A549 (cell line): ENCODE results near the gene ACBD3. TPM values are rescaled to one million over a fixed set of nuclear protein-coding genes. Genes with fewer than 3 reads are reported as not detected.

Source experiments
- ATAC-seq, 2 experiments: fragments of 200-7000 bp in 1 of 2; fragments of >200 bp in 1 of 2; cut with Nextera tagmentation in 1 of 2; cut with Tn5 transposase in 1 of 2; 3 replicates each; pipeline versions ENCODE4 v1.8.0 to v1.9.1; 2018 to 2020; ENCODE audit warnings: mild to moderate bottlenecking in 1 of 2, moderate library complexity in 1 of 2
- CTCF ChIA-PET: fragments of 300-600 bp; sonication (Branson Sonifier 250); formaldehyde crosslinking; extraction: SDS; loops from one replicate; lab custom pipeline; 2021; ENCODE audit warnings: antibody characterized with exemption, inconsistent platforms; lab: Yijun Ruan, JAX
- POLR2A ChIA-PET: fragments of 350-600 bp; formaldehyde crosslinking; extraction: SDS; loops from one replicate; lab custom pipeline; 2021; ENCODE audit warnings: antibody characterized with exemption, inconsistent platforms; lab: Yijun Ruan, JAX
- DNase-seq, 2 experiments: peaks; one replicate each; pipeline versions ENCODE4 v3.0.0 to v3.0.0-alpha.2; 2011 to 2016; ENCODE audit warnings: low read depth in 1 of 2, low spot score in 1 of 2
- FAIRE-seq: peaks from 2 replicates; lab custom pipeline; 2011; peaks lifted over from hg19 to GRCh38; lab: Jason Lieb, UNC
- H3K27ac ChIP-seq, 2 experiments: fragments of >200 bp; sonication (Bioruptor Twin); formaldehyde crosslinking; 3 replicates each; pipeline ENCODE4 v1.5.1; 2016 to 2017
- H3K4me1 ChIP-seq: fragments of >200 bp; sonication (Bioruptor Twin); formaldehyde crosslinking; 3 replicates; pipeline ENCODE4 v1.6.1; 2016
- H3K4me2 ChIP-seq: fragments of >200 bp; sonication (Bioruptor Twin); formaldehyde crosslinking; 3 replicates; pipeline ENCODE4 v1.6.1; 2016
- H3K4me3 ChIP-seq: fragments of >200 bp; sonication (Bioruptor Twin); formaldehyde crosslinking; 3 replicates; pipeline ENCODE4 v1.5.1; 2016
- H3K9me3 ChIP-seq: fragments of >200 bp; sonication (Bioruptor Twin); formaldehyde crosslinking; 3 replicates; pipeline ENCODE4 v1.6.1; 2016
- BHLHE40 ChIP-seq: IDR thresholded peaks from 2 replicates; pipeline ENCODE4 v1.6.1; 2012; ENCODE audit warnings: low read depth, low read length, inconsistent platforms
- CBX2 ChIP-seq: fragments of 200-600 bp; sonication (generic); IDR thresholded peaks from 2 replicates; pipeline ENCODE4 v1.6.1; 2016; ENCODE audit warnings: low read depth, mild to moderate bottlenecking, borderline replicate concordance
- CEBPB ChIP-seq, 2 experiments: fragments of >200 bp in 1 of 2; sonication (Bioruptor Twin) in 1 of 2; formaldehyde crosslinking in 1 of 2; IDR thresholded peaks; 2 replicates each; pipeline ENCODE4 v1.6.1; 2012 to 2016
- CHD2 ChIP-seq: fragments of 150-350 bp; IDR thresholded peaks from 2 replicates; pipeline ENCODE4 v1.6.1; 2014; ENCODE audit warnings: low read length; ENCODE audit not compliant: partially characterized antibody
- E2F6 ChIP-seq: IDR thresholded peaks from 2 replicates; pipeline ENCODE4 v1.6.1; 2012; ENCODE audit warnings: low read depth, borderline replicate concordance
- ELK1 ChIP-seq: fragments of 150-350 bp; IDR thresholded peaks from 2 replicates; pipeline ENCODE4 v1.6.1; 2014; ENCODE audit warnings: low read depth, mild to moderate bottlenecking, low read length
- EP300 ChIP-seq, 2 experiments: fragments of >200 bp; sonication (Bioruptor Twin); formaldehyde crosslinking; IDR thresholded peaks; 2 replicates in 1 of 2; 3 replicates in 1 of 2; pipeline ENCODE4 v1.6.1; 2016 to 2017
- HDAC2 ChIP-seq: fragments of 200-600 bp; sonication (generic); IDR thresholded peaks from 2 replicates; pipeline ENCODE4 v1.6.1; 2016
- HOXB13 ChIP-seq: fragments of 250-450 bp; sonication (Bioruptor Pico); IDR thresholded peaks from 2 replicates; pipeline ENCODE4 v1.5.0; 2020; ENCODE audit warnings: low read depth, mild to moderate bottlenecking, moderate library complexity
- HOXB5 ChIP-seq: fragments of 250-450 bp; sonication (Bioruptor Pico); IDR thresholded peaks from 2 replicates; pipeline ENCODE4 v1.5.0; 2020; ENCODE audit warnings: mild to moderate bottlenecking, moderate library complexity
- KDM1A ChIP-seq: fragments of 200-600 bp; sonication (generic); IDR thresholded peaks from 2 replicates; pipeline ENCODE4 v1.6.1; 2016; ENCODE audit warnings: low read depth, mild to moderate bottlenecking
- KDM5A ChIP-seq: fragments of 200-600 bp; sonication (generic); IDR thresholded peaks from 2 replicates; pipeline ENCODE4 v1.6.1; 2016; ENCODE audit warnings: antibody characterized with exemption, mild to moderate bottlenecking
- MAFK ChIP-seq: fragments of 450-650 bp; IDR thresholded peaks from 2 replicates; pipeline ENCODE4 v1.6.1; 2014; ENCODE audit not compliant: partially characterized antibody
- MAZ ChIP-seq: fragments of 150-350 bp; IDR thresholded peaks from 2 replicates; pipeline ENCODE4 v1.6.1; 2014; ENCODE audit warnings: antibody characterized with exemption, low read depth, low read length, borderline replicate concordance
- NFE2L2 ChIP-seq: fragments of 150-350 bp; conservative IDR thresholded peaks from 2 replicates; pipeline ENCODE4 v1.6.1; 2014; ENCODE audit warnings: low read length
- PHF8 ChIP-seq: fragments of 200-600 bp; sonication (generic); IDR thresholded peaks from 2 replicates; pipeline ENCODE4 v1.6.1; 2016; ENCODE audit warnings: low read depth, mild to moderate bottlenecking, antibody characterized with exemption, moderate library complexity, borderline replicate concordance
- POLR2AphosphoS2 ChIP-seq: conservative IDR thresholded peaks from 2 replicates; pipeline ENCODE4 v1.6.1; 2012; ENCODE audit warnings: low read length, improper control_type of control experiment, inconsistent platforms
- RARB ChIP-seq: fragments of 250-450 bp; sonication (Bioruptor Pico); IDR thresholded peaks from 2 replicates; pipeline ENCODE4 v1.8.0; 2021; ENCODE audit warnings: mild to moderate bottlenecking, moderate library complexity
- RFX5 ChIP-seq: fragments of 450-650 bp; IDR thresholded peaks from 2 replicates; pipeline ENCODE4 v1.7.1; 2014; ENCODE audit warnings: antibody characterized with exemption, mild to moderate bottlenecking, moderate library complexity
- TP53 ChIP-seq: fragments of 250-450 bp; sonication (Bioruptor Pico); IDR thresholded peaks from 2 replicates; pipeline ENCODE4 v1.5.0; 2021; ENCODE audit warnings: mild to moderate bottlenecking, moderate library complexity
- WGBS: methylation state at CpG from one replicate; pipeline ENCODE4 v1.1.6; 2017; ENCODE audit errors: missing lambda C conversion rate; 5-methylcytosine and 5-hydroxymethylcytosine counted together
- polyA plus RNA-seq, 4 experiments: library from polyadenylated mRNA; depleted of rRNA in 3 of 4; stranded (reverse); fragments of >200 nt; fragmentation: RNase III in 1 of 4; extraction: RNeasy Plus Mini Kit Qiagen cat#74134 plus additional on column Dnase treatment in 1 of 4; gene quantifications; 2 replicates in 3 of 4; 3 replicates in 1 of 4; pipeline ENCODE4 v1.2.3, GENCODE V29; 2011 to 2017
- TF ChIP-seq, protein P1 (sequence below): fragments of 250-450 bp; sonication (Bioruptor Pico); IDR thresholded peaks from 2 replicates; pipeline ENCODE4 v1.5.0; 2021; ENCODE audit warnings: mild to moderate bottlenecking, moderate library complexity, borderline replicate concordance
- TF ChIP-seq, protein P2 (sequence below): IDR thresholded peaks from 2 replicates; pipeline ENCODE4 v1.6.1; 2012
- TF ChIP-seq, protein P3 (sequence below): fragments of >200 bp; sonication (Bioruptor Twin); formaldehyde crosslinking; IDR thresholded peaks from 3 replicates; pipeline ENCODE4 v1.6.1; 2016
- TF ChIP-seq, protein P4 (sequence below): fragments of >200 bp; sonication (Bioruptor Twin); formaldehyde crosslinking; IDR thresholded peaks from 2 replicates; pipeline ENCODE4 v1.6.1; 2016

ACBD3 gene
- polyA plus RNA-seq, 2 of the 4 experiments (the other 2 are of a cell fraction), result 29.8 to 52.9 TPM

DNA sequence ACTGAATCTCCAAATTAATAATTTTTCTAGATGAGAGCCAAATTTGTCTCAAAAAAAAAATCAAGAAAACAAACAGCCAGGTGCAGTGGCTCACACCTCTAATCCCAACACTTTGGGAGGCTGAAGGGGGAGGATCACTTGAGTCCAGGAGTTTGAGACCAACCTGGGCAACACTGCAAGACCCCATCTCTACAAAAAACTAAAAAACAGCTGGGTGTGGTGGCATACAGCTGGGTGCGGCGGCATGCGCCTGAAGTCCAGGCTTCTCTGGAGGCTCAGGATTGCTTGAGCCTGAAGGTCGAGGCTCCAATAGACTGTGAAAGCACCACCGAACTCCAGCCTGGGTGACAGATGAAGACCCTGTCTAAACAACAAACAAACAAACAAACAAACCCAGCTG lies 14.0 kb downstream of the ACBD3 start (continued):
- TF ChIP-seq CHD2 (no peak), RFX5 (no peak), E2F6 (no peak), MAZ (no peak), CEBPB (IDR thresholded peaks at IDR 0.05) (no peak), HDAC2 (no peak), HOXB13 (CRISPR knock-in tag) (no peak)
- TF ChIP-seq, all 56 proteins: peak for 0

- TF ChIP-seq E2F6 (no peak), CHD2 (no peak), PHF8 (no peak), RFX5 (no peak), EP300 (IDR thresholded peaks at IDR 0.05) (no peak)
- TF ChIP-seq, protein P1, sequence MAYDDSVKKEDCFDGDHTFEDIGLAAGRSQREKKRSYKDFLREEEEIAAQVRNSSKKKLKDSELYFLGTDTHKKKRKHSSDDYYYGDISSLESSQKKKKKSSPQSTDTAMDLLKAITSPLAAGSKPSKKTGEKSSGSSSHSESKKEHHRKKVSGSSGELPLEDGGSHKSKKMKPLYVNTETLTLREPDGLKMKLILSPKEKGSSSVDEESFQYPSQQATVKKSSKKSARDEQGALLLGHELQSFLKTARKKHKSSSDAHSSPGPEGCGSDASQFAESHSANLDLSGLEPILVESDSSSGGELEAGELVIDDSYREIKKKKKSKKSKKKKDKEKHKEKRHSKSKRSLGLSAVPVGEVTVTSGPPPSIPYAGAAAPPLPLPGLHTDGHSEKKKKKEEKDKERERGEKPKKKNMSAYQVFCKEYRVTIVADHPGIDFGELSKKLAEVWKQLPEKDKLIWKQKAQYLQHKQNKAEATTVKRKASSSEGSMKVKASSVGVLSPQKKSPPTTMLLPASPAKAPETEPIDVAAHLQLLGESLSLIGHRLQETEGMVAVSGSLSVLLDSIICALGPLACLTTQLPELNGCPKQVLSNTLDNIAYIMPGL (CRISPR knock-in tag), result no peak
- DNase-seq, result no peak
- Histone ChIP-seq H3K4me3 (no peak overlapping the region), H3K27ac (no peak overlapping the region), H3K4me1 (no peaks in the 10 kb centered on the region), H3K4me2 (no peak overlapping the region), H3K9me3 (no peaks in the 10 kb centered on the region)
- CTCF ChIA-PET, result interaction anchor here (1.2 to 4.7 kb wide), 4 partner anchors 16 to 42 kb away, joined by 3 to 39 read pairs (median 5); no protein-coding TSS in a partner anchor
- ATAC-seq, result no peak
- 89% methylated on average over 9 of the region's 9 CpGs for WGBS
- FAIRE-seq, result no peak
- POLR2A ChIA-PET, result no interaction called here
These were observed 20.2 kb downstream of the ACBD3 start for GRCh38 chr1:226166341-226166740.

GRCh38 chr1:226164154-226164553 lies 22.4 kb downstream of the ACBD3 start:
- DNase-seq, result no peak
- no peak overlapping the region for H3K27ac ChIP-seq
- H3K4me3 ChIP-seq, result no peak overlapping the region
- no peak for FAIRE-seq
- H3K4me2 ChIP-seq, result no peak overlapping the region
- no peaks in the 10 kb centered on the region for H3K4me1 ChIP-seq
- 85% methylated on average over 1 of the region's 1 CpG for WGBS
- ChIA-PET POLR2A (interaction anchor here (0.8 kb wide), 1 partner anchor 36 kb away, joined by 3 read pairs; no protein-coding TSS in a partner anchor), CTCF (interaction anchor here (1.1 to 4.7 kb wide), 2 partner anchors 32 to 39 kb away, joined by 4 to 39 read pairs; no protein-coding TSS in a partner anchor)
- ATAC-seq, result no peak
- TF ChIP-seq KDM1A, result no peak
- no peak for TF ChIP-seq CBX2
- TF ChIP-seq NFE2L2, result no peak
- TF ChIP-seq BHLHE40, result no peak
- TF ChIP-seq, protein P2, sequence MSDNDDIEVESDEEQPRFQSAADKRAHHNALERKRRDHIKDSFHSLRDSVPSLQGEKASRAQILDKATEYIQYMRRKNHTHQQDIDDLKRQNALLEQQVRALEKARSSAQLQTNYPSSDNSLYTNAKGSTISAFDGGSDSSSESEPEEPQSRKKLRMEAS, result no peak
- TF ChIP-seq HOXB5 (CRISPR knock-in tag), result no peak
- no peak for TF ChIP-seq ELK1
- TF ChIP-seq TP53 (CRISPR knock-in tag), result no peak
- TF ChIP-seq, protein P3, sequence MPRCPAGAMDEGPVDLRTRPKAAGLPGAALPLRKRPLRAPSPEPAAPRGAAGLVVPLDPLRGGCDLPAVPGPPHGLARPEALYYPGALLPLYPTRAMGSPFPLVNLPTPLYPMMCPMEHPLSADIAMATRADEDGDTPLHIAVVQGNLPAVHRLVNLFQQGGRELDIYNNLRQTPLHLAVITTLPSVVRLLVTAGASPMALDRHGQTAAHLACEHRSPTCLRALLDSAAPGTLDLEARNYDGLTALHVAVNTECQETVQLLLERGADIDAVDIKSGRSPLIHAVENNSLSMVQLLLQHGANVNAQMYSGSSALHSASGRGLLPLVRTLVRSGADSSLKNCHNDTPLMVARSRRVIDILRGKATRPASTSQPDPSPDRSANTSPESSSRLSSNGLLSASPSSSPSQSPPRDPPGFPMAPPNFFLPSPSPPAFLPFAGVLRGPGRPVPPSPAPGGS, result no peak
- TF ChIP-seq MAFK, result no peak
- TF ChIP-seq, protein P1 (CRISPR knock-in tag), result no peak
- no peak for TF ChIP-seq POLR2AphosphoS2
- TF ChIP-seq KDM5A, result no peak
- TF ChIP-seq, protein P4, sequence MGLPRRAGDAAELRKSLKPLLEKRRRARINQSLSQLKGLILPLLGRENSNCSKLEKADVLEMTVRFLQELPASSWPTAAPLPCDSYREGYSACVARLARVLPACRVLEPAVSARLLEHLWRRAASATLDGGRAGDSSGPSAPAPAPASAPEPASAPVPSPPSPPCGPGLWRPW, result no peak
- no peak for TF ChIP-seq RARB
- H3K9me3 ChIP-seq, result no peaks in the 10 kb centered on the region
